SK-N-DZ (cell line): ENCODE data around the gene DIAPH3.

ENCODE experiments used
- DNase-seq: peaks from one replicate; pipeline ENCODE4 v3.0.0-alpha.2; 2015; ENCODE audit warnings: low spot score

Gene DIAPH3

GRCh38 chr13:59721926-59722910, 441.5 kb downstream of the DIAPH3 start:
- no peak for DNase-seq

- DNase-seq: no peak
Measured at GRCh38 chr13:59715611-59716010, 448.1 kb downstream of the DIAPH3 start.

GRCh38 chr13:59710996-59711701, 452.6 kb downstream of the DIAPH3 start:
- no peak for DNase-seq

- DNase-seq: no peak
Measured at GRCh38 chr13:59710416-59710815, 453.3 kb downstream of the DIAPH3 start.

GRCh38 chr13:59706101-59706976, 457.4 kb downstream of the DIAPH3 start:
- DNase-seq: no peak

- no peak for DNase-seq
Measured at GRCh38 chr13:59702269-59702668, 461.5 kb downstream of the DIAPH3 start.

GRCh38 chr13:59701261-59701660, 462.5 kb downstream of the DIAPH3 start:
- DNase-seq: no peak

GRCh38 chr13:59700281-59700680, 463.4 kb downstream of the DIAPH3 start:
- DNase-seq: no peak

GRCh38 chr13:59696271-59696670, 467.5 kb downstream of the DIAPH3 start:
- DNase-seq: no peak

- DNase-seq: no peak
Measured at GRCh38 chr13:59691501-59692066, 472.1 kb downstream of the DIAPH3 start.

- DNase-seq: no peak
Measured at GRCh38 chr13:59690857-59691500, 472.7 kb downstream of the DIAPH3 start.

GRCh38 chr13:59689057-59689456, 474.7 kb downstream of the DIAPH3 start:
- DNase-seq: no peak

- peak; percentile 10 for DNase-seq
Measured at GRCh38 chr13:59686798-59687394, 476.8 kb downstream of the DIAPH3 start.

GRCh38 chr13:59684105-59684504, 479.6 kb downstream of the DIAPH3 start:
- no peak for DNase-seq

GRCh38 chr13:59681636-59682311, 482.0 kb downstream of the DIAPH3 start:
- DNase-seq: no peak

GRCh38 chr13:59680429-59681024, 483.2 kb downstream of the DIAPH3 start:
- DNase-seq: peak; percentile 43

GRCh38 chr13:59679254-59679653, 484.5 kb downstream of the DIAPH3 start:
- no peak for DNase-seq

GRCh38 chr13:59677966-59678814, 485.5 kb downstream of the DIAPH3 start:
- DNase-seq: peak; percentile 40
